WTC11 (cell line): ENCODE results near the gene DNAH1. TPM values are rescaled to one million over a fixed set of nuclear protein-coding genes. Genes with fewer than 3 reads are reported as not detected.

ENCODE experiments used
- ATAC-seq: fragments of 200-7000 bp; cut with Tn5 transposase; 2 replicates; pipeline ENCODE4 v1.10.0; 2021; ENCODE audit warnings: mild to moderate bottlenecking, moderate library complexity
- CTCF ChIA-PET: fragments of 300-600 bp; sonication (Branson Sonifier 250); formaldehyde crosslinking; loops from one replicate; lab custom pipeline; 2021; ENCODE audit warnings: antibody characterized with exemption; lab: Charles Lee
- POLR2A ChIA-PET: fragments of 350-600 bp; sonication (Branson Sonifier 250); formaldehyde crosslinking; loops from one replicate; lab custom pipeline; 2021; ENCODE audit warnings: antibody characterized with exemption; lab: Charles Lee
- DNase-seq: peaks from one replicate; pipeline ENCODE4 v3.0.0; 2021; ENCODE audit warnings: low spot score
- H3K27ac Mint-ChIP-seq: 2 replicates; pipeline ENCODE4 v1.8.0; 2021; ENCODE audit warnings: mixed read lengths
- H3K27me3 Mint-ChIP-seq: 2 replicates; pipeline ENCODE4 v1.8.0; 2021; ENCODE audit warnings: low read depth, mild to moderate bottlenecking, moderate library complexity, mixed read lengths
- H3K36me3 Mint-ChIP-seq: 2 replicates; pipeline ENCODE4 v1.8.0; 2021; ENCODE audit warnings: mixed read lengths
- H3K4me1 Mint-ChIP-seq: 2 replicates; pipeline ENCODE4 v1.8.0; 2022; ENCODE audit warnings: mixed read lengths
- H3K4me3 Mint-ChIP-seq: 2 replicates; pipeline ENCODE4 v1.8.0; 2021; ENCODE audit warnings: mild to moderate bottlenecking, moderate library complexity, mixed read lengths
- H3K9me3 Mint-ChIP-seq: 2 replicates; pipeline ENCODE4 v1.8.0; 2021; ENCODE audit warnings: mixed read lengths
- JAZF1 ChIP-seq: fragments of 250-450 bp; sonication (Bioruptor Pico); IDR thresholded peaks from 2 replicates; pipeline ENCODE4 v1.9.0; 2021; ENCODE audit warnings: moderate library complexity, mild to moderate bottlenecking, inconsistent platforms
- NFATC4 ChIP-seq: fragments of 250-450 bp; sonication (Bioruptor Pico); IDR thresholded peaks from 2 replicates; pipeline ENCODE4 v1.9.0; 2021; ENCODE audit warnings: mild to moderate bottlenecking
- NFE2L1 ChIP-seq: sonication (generic); formaldehyde crosslinking; IDR thresholded peaks from 2 replicates; pipeline ENCODE4 v1.8.1; 2023; ENCODE audit warnings: missing genetic modification reagents
- OVOL2 ChIP-seq: fragments of 250-450 bp; sonication (Bioruptor Pico); IDR thresholded peaks from 2 replicates; pipeline ENCODE4 v1.9.0; 2021; ENCODE audit warnings: mild to moderate bottlenecking, borderline replicate concordance
- PRRX2 ChIP-seq: fragments of 250-450 bp; sonication (Bioruptor Pico); IDR thresholded peaks from 2 replicates; pipeline ENCODE4 v1.8.0; 2021; ENCODE audit warnings: mild to moderate bottlenecking
- RELA ChIP-seq: sonication (generic); formaldehyde crosslinking; IDR thresholded peaks from 2 replicates; pipeline ENCODE4 v1.8.1; 2022; ENCODE audit warnings: missing genetic modification reagents, mild to moderate bottlenecking, borderline replicate concordance
- TEAD1 ChIP-seq: sonication (generic); formaldehyde crosslinking; IDR thresholded peaks from 2 replicates; pipeline ENCODE4 v1.8.0; 2022; ENCODE audit warnings: mild to moderate bottlenecking, missing genetic modification reagents
- ZNF232 ChIP-seq: sonication (generic); formaldehyde crosslinking; IDR thresholded peaks from 2 replicates; pipeline ENCODE4 v1.8.0; 2022; ENCODE audit warnings: mild to moderate bottlenecking, missing genetic modification reagents
- ZNF396 ChIP-seq: fragments of 250-450 bp; sonication (Bioruptor Pico); IDR thresholded peaks from 2 replicates; pipeline ENCODE4 v1.8.0; 2021; ENCODE audit warnings: mild to moderate bottlenecking, moderate library complexity, borderline replicate concordance
- total RNA-seq: library from RNA; stranded (reverse); gene quantifications from 3 replicates; pipeline ENCODE4 v1.2.3, GENCODE V29; 2021
- TF ChIP-seq, protein P1 (sequence below): sonication (generic); formaldehyde crosslinking; IDR thresholded peaks from 2 replicates; pipeline ENCODE4 v1.8.0; 2022; ENCODE audit warnings: mild to moderate bottlenecking, missing genetic modification reagents
- TF ChIP-seq, protein P2 (sequence below): sonication (generic); formaldehyde crosslinking; IDR thresholded peaks from 2 replicates; pipeline ENCODE4 v1.8.1; 2022; ENCODE audit warnings: mild to moderate bottlenecking, moderate library complexity, missing genetic modification reagents
- TF ChIP-seq, protein P3 (sequence below): sonication (generic); formaldehyde crosslinking; IDR thresholded peaks from 2 replicates; pipeline ENCODE4 v1.8.0; 2023; ENCODE audit warnings: missing genetic modification reagents, mild to moderate bottlenecking, borderline replicate concordance
- TF ChIP-seq, protein P4 (sequence below): fragments of 250-450 bp; sonication (Bioruptor Pico); IDR thresholded peaks from 2 replicates; pipeline ENCODE4 v1.9.0; 2021; ENCODE audit warnings: mild to moderate bottlenecking
- TF ChIP-seq, protein P5 (sequence below): sonication (generic); formaldehyde crosslinking; IDR thresholded peaks from 2 replicates; pipeline ENCODE4 v1.8.1; 2023; ENCODE audit warnings: mild to moderate bottlenecking, missing genetic modification reagents, moderate library complexity
- TF ChIP-seq, protein P6 (sequence below): fragments of 250-450 bp; sonication (Bioruptor Pico); IDR thresholded peaks from 2 replicates; pipeline ENCODE4 v1.9.0; 2021; ENCODE audit warnings: mild to moderate bottlenecking
- TF ChIP-seq, protein P7 (sequence below): fragments of 250-450 bp; sonication (Bioruptor Pico); IDR thresholded peaks from 2 replicates; pipeline ENCODE4 v1.8.0; 2021; ENCODE audit warnings: mild to moderate bottlenecking
- TF ChIP-seq, protein P8 (sequence below): sonication (generic); formaldehyde crosslinking; IDR thresholded peaks from 2 replicates; pipeline ENCODE4 v1.8.1; 2023; ENCODE audit warnings: mild to moderate bottlenecking, moderate library complexity, missing genetic modification reagents

The DNAH1 gene
- total RNA-seq, 1 experiment from 2014 or later, result 1.5 TPM

DNA sequence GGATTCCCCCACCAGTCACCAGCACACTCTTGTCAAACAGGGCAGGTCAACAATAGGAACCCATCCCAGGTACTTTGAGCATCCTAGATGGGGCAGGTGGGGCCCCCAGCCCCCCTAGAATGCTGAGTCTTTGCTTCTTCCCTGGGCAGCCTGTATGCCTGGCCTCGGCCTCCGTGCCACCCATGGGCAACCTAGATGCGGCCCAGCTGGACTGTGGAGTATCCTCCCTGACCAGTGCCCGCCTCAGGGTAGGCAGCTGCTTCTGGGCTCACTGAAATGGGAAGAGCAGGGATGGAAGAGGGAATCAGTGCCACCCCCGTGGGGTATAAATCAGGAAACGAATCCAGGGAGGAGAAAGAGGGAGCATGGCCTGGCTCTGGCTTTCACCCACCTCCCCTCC lies 10.9 kb downstream of the DNAH1 start (continued):
- no peak for TF ChIP-seq ZNF232

DNA sequence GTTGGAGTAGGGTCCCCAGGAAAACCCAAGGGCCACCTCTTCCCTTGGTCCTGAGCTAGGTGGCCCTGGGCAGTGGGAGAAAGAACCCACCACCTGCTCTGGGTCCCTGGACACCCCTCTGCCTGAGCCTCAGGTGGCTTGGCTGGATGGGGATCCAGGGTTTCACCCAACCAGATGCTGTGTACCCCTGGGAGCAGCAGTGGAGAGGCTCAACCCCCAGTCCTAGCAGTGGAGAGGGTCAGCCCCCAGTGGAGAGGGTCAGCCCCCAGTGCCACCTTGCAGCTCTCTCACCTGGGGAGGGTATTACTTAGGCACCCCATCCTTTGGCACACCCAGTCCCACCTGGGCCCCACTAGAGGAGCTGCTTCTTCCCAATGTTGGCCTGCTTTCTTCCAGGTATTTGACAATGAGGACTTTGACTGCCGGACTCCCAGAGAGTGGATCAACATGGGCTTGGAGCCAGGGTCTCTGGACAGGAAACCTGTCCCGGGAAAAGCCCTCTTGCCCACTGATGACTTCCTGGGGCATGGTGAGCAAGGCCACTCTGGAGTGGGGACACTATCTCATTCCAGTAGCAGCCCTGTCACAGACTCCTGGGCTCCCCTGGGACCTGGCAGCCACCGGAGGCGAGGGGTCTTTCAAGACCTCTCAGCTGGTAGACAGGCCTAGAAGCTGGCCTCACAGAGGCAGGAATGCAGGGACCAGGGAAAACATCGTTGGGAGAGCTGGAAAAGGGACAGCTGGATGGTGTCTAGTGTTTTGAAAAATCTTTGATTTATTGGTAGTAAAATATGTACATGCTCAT lies 11.6 kb downstream of the DNAH1 start:
- Mint-ChIP-seq H3K36me3 (no peaks in the 10 kb centered on the region), H3K4me1 (no peaks in the 10 kb centered on the region), H3K27ac (no peak overlapping the region), H3K9me3 (no peaks in the 10 kb centered on the region), H3K4me3 (no peak overlapping the region), H3K27me3 (no peaks in the 10 kb centered on the region)
- no peak for ATAC-seq
- no peak for TF ChIP-seq NFE2L1
- TF ChIP-seq, protein P1, sequence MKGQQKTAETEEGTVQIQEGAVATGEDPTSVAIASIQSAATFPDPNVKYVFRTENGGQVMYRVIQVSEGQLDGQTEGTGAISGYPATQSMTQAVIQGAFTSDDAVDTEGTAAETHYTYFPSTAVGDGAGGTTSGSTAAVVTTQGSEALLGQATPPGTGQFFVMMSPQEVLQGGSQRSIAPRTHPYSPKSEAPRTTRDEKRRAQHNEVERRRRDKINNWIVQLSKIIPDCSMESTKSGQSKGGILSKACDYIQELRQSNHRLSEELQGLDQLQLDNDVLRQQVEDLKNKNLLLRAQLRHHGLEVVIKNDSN (CRISPR knock-in tag), result no peak
- TF ChIP-seq TEAD1 (CRISPR knock-in tag), result no peak
- TF ChIP-seq, protein P2, sequence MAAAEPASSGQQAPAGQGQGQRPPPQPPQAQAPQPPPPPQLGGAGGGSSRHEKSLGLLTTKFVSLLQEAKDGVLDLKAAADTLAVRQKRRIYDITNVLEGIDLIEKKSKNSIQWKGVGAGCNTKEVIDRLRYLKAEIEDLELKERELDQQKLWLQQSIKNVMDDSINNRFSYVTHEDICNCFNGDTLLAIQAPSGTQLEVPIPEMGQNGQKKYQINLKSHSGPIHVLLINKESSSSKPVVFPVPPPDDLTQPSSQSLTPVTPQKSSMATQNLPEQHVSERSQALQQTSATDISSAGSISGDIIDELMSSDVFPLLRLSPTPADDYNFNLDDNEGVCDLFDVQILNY (CRISPR knock-in tag), result no peak
- TF ChIP-seq, protein P3, sequence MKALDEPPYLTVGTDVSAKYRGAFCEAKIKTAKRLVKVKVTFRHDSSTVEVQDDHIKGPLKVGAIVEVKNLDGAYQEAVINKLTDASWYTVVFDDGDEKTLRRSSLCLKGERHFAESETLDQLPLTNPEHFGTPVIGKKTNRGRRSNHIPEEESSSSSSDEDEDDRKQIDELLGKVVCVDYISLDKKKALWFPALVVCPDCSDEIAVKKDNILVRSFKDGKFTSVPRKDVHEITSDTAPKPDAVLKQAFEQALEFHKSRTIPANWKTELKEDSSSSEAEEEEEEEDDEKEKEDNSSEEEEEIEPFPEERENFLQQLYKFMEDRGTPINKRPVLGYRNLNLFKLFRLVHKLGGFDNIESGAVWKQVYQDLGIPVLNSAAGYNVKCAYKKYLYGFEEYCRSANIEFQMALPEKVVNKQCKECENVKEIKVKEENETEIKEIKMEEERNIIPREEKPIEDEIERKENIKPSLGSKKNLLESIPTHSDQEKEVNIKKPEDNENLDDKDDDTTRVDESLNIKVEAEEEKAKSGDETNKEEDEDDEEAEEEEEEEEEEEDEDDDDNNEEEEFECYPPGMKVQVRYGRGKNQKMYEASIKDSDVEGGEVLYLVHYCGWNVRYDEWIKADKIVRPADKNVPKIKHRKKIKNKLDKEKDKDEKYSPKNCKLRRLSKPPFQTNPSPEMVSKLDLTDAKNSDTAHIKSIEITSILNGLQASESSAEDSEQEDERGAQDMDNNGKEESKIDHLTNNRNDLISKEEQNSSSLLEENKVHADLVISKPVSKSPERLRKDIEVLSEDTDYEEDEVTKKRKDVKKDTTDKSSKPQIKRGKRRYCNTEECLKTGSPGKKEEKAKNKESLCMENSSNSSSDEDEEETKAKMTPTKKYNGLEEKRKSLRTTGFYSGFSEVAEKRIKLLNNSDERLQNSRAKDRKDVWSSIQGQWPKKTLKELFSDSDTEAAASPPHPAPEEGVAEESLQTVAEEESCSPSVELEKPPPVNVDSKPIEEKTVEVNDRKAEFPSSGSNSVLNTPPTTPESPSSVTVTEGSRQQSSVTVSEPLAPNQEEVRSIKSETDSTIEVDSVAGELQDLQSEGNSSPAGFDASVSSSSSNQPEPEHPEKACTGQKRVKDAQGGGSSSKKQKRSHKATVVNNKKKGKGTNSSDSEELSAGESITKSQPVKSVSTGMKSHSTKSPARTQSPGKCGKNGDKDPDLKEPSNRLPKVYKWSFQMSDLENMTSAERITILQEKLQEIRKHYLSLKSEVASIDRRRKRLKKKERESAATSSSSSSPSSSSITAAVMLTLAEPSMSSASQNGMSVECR (CRISPR knock-in tag), result no peak
- TF ChIP-seq PRRX2 (CRISPR knock-in tag), result no peak
- TF ChIP-seq, protein P4, sequence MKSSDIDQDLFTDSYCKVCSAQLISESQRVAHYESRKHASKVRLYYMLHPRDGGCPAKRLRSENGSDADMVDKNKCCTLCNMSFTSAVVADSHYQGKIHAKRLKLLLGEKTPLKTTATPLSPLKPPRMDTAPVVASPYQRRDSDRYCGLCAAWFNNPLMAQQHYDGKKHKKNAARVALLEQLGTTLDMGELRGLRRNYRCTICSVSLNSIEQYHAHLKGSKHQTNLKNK (CRISPR knock-in tag), result no peak
- TF ChIP-seq, protein P5, sequence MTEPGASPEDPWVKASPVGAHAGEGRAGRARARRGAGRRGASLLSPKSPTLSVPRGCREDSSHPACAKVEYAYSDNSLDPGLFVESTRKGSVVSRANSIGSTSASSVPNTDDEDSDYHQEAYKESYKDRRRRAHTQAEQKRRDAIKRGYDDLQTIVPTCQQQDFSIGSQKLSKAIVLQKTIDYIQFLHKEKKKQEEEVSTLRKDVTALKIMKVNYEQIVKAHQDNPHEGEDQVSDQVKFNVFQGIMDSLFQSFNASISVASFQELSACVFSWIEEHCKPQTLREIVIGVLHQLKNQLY, result no peak
- TF ChIP-seq ZNF232, result no peak
- TF ChIP-seq JAZF1, result no peak
- TF ChIP-seq, protein P6, sequence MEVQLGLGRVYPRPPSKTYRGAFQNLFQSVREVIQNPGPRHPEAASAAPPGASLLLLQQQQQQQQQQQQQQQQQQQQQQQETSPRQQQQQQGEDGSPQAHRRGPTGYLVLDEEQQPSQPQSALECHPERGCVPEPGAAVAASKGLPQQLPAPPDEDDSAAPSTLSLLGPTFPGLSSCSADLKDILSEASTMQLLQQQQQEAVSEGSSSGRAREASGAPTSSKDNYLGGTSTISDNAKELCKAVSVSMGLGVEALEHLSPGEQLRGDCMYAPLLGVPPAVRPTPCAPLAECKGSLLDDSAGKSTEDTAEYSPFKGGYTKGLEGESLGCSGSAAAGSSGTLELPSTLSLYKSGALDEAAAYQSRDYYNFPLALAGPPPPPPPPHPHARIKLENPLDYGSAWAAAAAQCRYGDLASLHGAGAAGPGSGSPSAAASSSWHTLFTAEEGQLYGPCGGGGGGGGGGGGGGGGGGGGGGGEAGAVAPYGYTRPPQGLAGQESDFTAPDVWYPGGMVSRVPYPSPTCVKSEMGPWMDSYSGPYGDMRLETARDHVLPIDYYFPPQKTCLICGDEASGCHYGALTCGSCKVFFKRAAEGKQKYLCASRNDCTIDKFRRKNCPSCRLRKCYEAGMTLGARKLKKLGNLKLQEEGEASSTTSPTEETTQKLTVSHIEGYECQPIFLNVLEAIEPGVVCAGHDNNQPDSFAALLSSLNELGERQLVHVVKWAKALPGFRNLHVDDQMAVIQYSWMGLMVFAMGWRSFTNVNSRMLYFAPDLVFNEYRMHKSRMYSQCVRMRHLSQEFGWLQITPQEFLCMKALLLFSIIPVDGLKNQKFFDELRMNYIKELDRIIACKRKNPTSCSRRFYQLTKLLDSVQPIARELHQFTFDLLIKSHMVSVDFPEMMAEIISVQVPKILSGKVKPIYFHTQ (CRISPR knock-in tag), result no peak
- TF ChIP-seq, protein P7, sequence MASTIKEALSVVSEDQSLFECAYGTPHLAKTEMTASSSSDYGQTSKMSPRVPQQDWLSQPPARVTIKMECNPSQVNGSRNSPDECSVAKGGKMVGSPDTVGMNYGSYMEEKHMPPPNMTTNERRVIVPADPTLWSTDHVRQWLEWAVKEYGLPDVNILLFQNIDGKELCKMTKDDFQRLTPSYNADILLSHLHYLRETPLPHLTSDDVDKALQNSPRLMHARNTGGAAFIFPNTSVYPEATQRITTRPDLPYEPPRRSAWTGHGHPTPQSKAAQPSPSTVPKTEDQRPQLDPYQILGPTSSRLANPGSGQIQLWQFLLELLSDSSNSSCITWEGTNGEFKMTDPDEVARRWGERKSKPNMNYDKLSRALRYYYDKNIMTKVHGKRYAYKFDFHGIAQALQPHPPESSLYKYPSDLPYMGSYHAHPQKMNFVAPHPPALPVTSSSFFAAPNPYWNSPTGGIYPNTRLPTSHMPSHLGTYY (CRISPR knock-in tag), result no peak
- TF ChIP-seq ZNF396 (CRISPR knock-in tag), result no peak
- TF ChIP-seq OVOL2 (CRISPR knock-in tag), result no peak
- no peak for TF ChIP-seq NFATC4
- TF ChIP-seq, protein P8, sequence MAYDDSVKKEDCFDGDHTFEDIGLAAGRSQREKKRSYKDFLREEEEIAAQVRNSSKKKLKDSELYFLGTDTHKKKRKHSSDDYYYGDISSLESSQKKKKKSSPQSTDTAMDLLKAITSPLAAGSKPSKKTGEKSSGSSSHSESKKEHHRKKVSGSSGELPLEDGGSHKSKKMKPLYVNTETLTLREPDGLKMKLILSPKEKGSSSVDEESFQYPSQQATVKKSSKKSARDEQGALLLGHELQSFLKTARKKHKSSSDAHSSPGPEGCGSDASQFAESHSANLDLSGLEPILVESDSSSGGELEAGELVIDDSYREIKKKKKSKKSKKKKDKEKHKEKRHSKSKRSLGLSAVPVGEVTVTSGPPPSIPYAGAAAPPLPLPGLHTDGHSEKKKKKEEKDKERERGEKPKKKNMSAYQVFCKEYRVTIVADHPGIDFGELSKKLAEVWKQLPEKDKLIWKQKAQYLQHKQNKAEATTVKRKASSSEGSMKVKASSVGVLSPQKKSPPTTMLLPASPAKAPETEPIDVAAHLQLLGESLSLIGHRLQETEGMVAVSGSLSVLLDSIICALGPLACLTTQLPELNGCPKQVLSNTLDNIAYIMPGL (CRISPR knock-in tag), result no peak
- no peak for TF ChIP-seq RELA (CRISPR knock-in tag)
- DNase-seq, result no peak
- CTCF ChIA-PET, result interaction anchor here (0.5 to 1.3 kb wide), 5 partner anchors 12 to 107 kb away, joined by 3 to 4 read pairs (median 3); partner anchors contain the start of gene TLR9
- POLR2A ChIA-PET, result interaction anchor here (0.5 kb wide), 1 partner anchor 49 kb away, joined by 3 read pairs; no protein-coding TSS in a partner anchor
